Rectal smooth muscle tissue (tissue), 1 donor: ENCODE measurements around the gene AKT1.
A peak's percentile ranks its signal among the peaks of the same experiment; 100 is the strongest.
"Not testable (repeated sequence)": the region's sequence is repeated elsewhere in the genome, so short reads cannot be mapped to it uniquely, and the experiment has no call there.

ENCODE experiments used
- H3K27ac ChIP-seq: one replicate; pipeline ENCODE4 v1.7.0; 2013; ENCODE audit warnings: low read depth, low read length, inconsistent platforms
- H3K27me3 ChIP-seq: one replicate; pipeline ENCODE4 v1.7.0; 2013; ENCODE audit warnings: low read length; ENCODE audit not compliant: control insufficient read depth, insufficient read depth
- H3K36me3 ChIP-seq: one replicate; pipeline ENCODE4 v1.7.0; 2013; ENCODE audit warnings: low read length; ENCODE audit not compliant: control insufficient read depth, insufficient read depth
- H3K4me1 ChIP-seq: one replicate; pipeline ENCODE4 v1.7.0; 2013; ENCODE audit warnings: low read length; ENCODE audit not compliant: control insufficient read depth, insufficient read depth
- H3K4me3 ChIP-seq: one replicate; pipeline ENCODE4 v1.7.0; 2013; ENCODE audit warnings: low read length
- H3K9ac ChIP-seq: one replicate; pipeline ENCODE4 v1.7.0; 2013; ENCODE audit warnings: low read length

The AKT1 gene

DNA sequence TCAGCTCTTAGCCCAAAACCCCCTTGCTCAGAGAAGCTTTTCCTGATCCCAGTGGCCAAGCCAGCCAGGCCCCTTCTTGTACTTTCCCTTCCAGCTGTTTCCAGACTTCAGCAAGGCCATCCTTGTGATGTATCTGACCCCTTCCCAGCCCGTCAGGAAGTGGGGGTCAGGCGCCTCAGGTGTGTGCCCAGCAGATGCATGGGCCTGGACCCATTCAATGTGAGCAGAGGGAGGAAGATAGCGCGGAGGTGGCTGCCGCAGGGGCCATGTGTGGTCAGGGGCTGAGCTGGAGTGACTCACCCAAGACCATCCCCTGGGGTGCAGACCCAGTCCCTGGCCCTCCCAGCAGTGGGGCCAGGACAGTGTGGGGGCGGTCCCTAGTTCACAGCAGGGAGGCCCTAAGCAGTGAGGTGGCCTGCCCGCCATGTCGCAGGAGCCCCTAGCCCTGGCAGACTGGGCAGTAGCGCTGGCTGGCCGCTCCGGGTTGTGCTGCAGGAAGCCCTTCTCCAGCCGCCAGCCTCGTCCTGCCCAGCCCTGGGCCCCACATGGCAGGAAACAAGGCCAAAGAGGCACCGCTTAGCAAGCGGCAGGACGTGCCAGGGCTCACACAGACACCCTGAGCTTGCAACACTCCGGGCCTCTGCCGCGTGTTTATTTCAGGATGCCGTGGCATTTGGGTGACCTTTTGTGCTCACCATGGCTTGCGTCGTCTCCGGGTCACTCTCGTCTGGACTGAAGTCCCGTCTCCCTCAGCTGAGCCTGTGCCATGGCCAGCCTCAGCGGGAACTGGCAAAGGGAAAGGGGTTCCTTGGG, 59.5 kb downstream of the AKT1 start:
- Histone ChIP-seq H3K4me1 (peaks cover 6% of the 10 kb centered on the region), H3K27ac (peak overlapping the region; percentile 42), H3K27me3 (no peaks in the 10 kb centered on the region), H3K4me3 (no peak overlapping the region), H3K36me3 (no peaks in the 10 kb centered on the region), H3K9ac (no peak overlapping the region)

DNA sequence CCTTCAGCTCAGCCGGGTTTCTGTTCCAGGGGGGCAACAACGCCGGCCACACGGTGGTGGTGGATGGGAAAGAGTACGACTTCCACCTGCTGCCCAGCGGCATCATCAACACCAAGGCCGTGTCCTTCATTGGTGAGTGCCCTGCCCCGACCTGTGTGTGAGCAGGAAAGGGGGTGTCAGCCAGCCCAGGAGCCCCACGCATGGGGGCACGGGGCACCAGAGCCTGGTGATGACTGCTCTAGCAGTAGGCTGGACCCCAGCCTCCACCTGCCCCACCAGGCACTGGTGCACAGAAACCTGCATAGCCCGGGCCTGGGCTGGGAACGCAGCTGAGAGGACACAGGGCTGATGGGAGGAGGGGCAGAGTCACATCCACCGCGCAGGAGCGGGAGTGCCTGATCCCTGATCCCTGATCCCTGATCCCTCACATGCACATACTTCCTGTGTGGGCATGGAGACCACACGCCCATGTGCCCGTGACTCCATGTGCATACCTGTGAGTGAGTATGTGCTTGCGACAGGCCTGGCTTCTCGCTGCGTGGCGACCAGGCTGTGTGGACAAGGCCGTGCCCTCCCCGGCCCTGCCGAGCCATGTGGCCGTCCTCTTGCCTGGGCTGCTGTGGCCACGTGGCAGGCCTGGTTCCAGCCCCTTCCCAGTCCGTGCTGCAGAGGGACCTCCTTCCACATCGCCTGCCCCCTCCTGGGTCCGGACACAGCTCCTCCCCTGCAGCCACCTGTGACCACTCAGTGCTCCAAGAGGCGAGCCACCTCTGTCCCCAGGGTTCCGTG, 60.4 kb downstream of the AKT1 start:
- Histone ChIP-seq H3K36me3 (no peaks in the 10 kb centered on the region), H3K4me1 (peaks cover 6% of the 10 kb centered on the region), H3K27ac (no peak overlapping the region), H3K9ac (no peak overlapping the region), H3K4me3 (no peak overlapping the region), H3K27me3 (no peaks in the 10 kb centered on the region)

DNA sequence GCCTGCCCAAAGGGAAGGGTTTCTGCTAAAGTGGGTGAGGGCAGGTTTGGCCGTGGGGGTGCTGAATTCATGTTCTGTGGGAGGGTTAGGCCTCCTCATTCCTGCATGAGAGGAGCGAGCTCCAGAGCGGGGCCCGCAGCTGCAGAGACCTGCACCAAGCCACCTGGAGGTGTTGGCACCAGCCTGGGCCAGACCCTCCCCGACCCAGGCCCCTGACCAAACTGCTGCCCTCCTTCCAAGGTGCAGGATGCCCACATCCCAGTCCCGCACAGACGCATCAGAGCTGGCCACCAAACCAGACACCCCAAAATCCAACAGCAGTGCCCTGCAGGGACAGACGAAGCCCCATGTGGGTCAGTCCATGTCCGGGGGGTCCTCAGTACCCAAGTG, 61.0 kb downstream of the AKT1 start:
- peaks cover 6% of the 10 kb centered on the region for H3K4me1 ChIP-seq
- no peak overlapping the region for H3K27ac ChIP-seq

DNA sequence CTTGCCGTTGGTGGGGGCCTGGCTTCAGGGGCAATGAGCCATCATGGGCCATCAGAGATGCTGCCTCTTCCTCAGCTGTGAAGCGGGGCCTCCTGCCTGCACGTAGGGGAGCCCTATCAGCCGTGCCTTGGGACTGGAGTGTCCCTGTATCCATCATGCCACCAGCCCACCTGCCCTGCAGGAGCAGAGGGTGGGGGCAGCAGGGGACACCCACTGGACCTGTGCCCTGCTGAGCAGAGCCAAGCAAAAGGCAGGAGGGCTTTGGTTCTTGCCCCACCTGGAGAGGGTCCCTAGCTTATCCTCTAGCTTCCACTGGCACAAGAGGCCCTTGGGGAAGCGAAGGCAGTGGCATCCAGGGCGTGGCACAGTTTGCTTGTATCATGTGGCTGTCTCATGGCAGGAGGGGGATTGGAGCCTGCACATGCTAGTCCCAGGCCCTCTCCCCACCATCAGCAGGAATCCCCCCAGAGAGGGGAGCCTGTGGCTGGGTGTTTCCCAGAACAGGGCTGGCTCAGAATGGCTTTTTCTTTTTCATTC, 61.4 kb downstream of the AKT1 start:
- H3K36me3 ChIP-seq, result no peaks in the 10 kb centered on the region
- no peaks in the 10 kb centered on the region for H3K27me3 ChIP-seq
- no peak overlapping the region for H3K27ac ChIP-seq
- H3K4me1 ChIP-seq, result peaks cover 6% of the 10 kb centered on the region
- no peak overlapping the region for H3K4me3 ChIP-seq
- H3K9ac ChIP-seq, result no peak overlapping the region

More for the DNA sequence above, 61.0 kb downstream of the AKT1 start:
- Histone ChIP-seq H3K27me3 (no peaks in the 10 kb centered on the region), H3K9ac (no peak overlapping the region), H3K4me3 (no peak overlapping the region), H3K36me3 (no peaks in the 10 kb centered on the region)

DNA sequence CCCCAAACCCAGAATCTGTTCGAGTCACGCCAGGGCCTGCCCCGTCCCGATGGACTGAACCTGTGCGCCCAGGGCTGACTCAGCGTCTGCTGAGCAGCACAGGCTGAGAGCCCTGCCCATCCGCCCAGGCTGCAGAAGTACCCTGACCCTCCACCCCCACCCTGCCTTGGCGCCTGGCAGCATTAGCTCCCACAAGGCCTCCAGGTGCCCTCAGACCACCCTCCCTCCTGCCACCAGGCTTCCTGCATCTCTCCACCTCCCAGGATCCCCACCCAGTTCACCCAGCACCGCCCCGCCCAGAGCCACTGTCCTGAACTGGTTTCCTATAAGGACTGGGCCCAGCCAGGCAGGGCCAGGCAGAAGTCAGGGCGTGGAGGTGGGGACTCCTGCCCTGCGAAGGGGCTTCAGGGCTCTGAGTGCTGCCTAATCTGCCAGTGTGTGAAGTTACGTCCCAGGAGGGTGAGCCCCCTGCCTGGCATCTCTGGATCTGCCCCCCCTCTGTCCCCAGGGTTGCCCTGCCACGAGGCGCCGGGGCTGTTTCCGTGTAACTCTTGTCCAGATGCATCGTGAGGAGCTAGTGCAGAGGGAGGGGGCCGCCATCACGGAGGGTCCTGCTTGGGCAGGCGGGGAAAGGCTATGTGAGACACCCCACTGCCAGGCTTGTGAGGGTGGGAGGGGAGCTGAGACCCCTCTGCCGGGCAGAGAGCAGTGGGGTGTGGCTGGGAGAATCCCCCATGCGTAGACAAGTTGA, 62.4 kb downstream of the AKT1 start:
- Histone ChIP-seq H3K27me3 (no peaks in the 10 kb centered on the region), H3K36me3 (no peaks in the 10 kb centered on the region), H3K4me1 (peaks cover 6% of the 10 kb centered on the region), H3K9ac (no peak overlapping the region), H3K27ac (no peak overlapping the region), H3K4me3 (no peak overlapping the region)

DNA sequence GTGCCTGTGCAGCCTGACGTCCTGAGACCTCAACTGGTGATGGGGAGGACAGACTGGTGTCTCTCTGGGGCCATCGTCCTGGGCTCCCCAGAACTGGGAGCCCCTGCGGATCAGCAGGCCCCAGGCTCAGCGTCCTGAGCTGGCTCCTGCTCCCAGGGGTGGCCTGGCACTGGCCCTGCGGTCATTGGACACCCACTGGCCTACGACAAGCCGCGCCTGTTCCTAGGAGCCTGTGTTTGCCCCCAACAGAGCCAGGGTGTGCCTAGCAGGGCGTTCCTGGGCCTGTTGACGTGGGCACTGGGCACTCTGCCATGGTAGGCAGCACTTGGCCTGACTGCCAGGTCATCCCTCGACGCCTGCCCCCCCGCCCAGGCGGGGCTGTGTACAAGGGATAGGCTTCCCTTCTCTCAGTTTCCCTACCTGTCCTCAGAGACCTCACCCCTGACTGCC, 63.2 kb downstream of the AKT1 start:
- no peak overlapping the region for H3K27ac ChIP-seq
- no peak overlapping the region for H3K4me3 ChIP-seq
- H3K4me1 ChIP-seq, result peaks cover 6% of the 10 kb centered on the region
- H3K9ac ChIP-seq, result no peak overlapping the region
- no peaks in the 10 kb centered on the region for H3K36me3 ChIP-seq
- no peaks in the 10 kb centered on the region for H3K27me3 ChIP-seq

DNA sequence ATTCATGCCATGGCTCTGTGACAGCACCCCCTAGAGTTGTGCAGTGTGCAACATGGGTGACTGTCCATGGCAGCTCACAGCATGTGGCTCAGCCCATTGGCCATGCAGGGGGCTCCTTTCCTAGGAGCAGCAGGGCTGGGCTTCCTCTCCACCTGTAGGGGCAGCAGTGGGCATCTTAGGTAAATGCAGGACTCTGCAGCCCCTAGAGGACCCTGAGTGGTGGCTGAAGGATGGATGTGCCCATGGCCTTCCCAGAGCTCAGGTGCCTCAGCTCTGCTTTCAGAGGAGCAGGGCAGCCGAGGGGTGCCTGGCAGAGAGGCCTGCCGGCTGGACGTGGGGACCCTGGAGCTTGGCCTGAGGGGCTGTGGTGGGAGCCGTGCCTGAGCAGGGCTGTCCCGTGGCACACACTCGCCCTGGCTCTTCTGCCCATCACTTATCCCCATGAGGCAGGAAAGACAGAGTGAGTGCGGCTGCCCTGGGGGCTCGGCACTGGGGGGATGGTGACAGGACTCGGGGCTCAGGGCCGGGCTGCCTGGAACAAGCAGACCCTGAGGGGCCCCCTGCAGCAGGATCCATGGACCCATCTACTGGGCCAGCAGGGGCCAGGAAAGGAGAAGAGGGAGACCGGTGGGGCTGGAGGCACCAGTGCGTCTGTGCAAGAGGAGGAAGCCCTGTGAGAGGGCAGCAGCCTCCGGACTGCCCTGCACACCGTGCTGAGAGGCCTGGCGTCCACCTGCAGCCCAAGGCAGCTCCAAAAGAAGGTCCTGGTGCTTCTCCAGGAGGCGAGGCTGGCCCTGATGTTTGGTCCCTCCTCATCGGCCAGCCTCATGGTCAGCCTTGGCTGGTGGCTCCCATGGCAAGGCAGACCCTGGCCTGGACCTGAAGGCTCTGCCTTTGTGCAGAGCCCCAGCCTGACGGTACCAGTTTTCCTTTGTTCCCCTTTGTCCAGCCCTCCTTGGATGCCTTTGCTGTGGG, 63.9 kb downstream of the AKT1 start:
- H3K27me3 ChIP-seq, result no peaks in the 10 kb centered on the region
- peaks cover 6% of the 10 kb centered on the region for H3K4me1 ChIP-seq
- H3K4me3 ChIP-seq, result no peak overlapping the region
- no peaks in the 10 kb centered on the region for H3K36me3 ChIP-seq
- H3K9ac ChIP-seq, result no peak overlapping the region
- H3K27ac ChIP-seq, result no peak overlapping the region

DNA sequence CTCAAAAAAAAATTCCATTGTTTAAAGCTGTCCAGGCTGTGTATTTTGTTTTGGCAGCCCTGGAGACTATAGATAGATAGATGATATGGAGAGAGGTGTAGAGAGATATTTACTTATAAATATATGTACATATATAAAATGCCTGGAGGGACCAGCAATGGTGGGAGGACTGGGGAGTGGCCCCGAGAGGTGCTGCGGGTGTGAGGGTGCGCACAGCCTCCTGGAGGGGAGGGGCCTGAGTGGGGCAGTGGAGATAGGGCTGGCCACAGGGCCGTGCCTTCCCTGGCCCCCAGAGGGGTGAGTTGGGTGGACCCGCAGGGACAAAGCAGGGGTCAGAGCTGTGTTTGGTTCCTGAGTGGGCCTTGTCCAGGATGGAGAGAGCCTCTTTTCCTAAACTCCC, 65.1 kb downstream of the AKT1 start:
- Histone ChIP-seq H3K27ac (no peak overlapping the region), H3K4me3 (no peak overlapping the region), H3K4me1 (no peaks in the 10 kb centered on the region), H3K36me3 (no peaks in the 10 kb centered on the region), H3K27me3 (no peaks in the 10 kb centered on the region), H3K9ac (no peak overlapping the region)

DNA sequence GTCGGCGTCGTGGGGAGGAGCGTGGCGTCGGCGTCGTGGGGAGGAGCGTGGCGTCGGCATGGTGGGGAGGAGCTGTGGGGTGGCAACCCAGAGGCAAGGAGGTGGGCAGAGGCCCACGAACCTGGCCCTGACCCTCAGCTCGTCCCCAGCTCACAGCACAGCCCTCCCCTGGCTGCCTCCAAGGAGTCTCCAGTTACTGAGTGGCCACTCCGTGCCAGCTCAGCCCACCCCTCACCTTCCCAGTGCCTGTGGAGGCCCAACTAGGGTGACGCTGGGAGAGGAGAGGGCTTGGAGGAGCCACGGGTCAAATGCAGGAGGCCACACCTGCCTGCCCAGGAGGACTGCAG, 65.7 kb downstream of the AKT1 start:
- Histone ChIP-seq H3K27ac (no peak overlapping the region), H3K9ac (no peak overlapping the region), H3K4me3 (no peak overlapping the region), H3K4me1 (no peaks in the 10 kb centered on the region), H3K36me3 (no peaks in the 10 kb centered on the region), H3K27me3 (no peaks in the 10 kb centered on the region)

DNA sequence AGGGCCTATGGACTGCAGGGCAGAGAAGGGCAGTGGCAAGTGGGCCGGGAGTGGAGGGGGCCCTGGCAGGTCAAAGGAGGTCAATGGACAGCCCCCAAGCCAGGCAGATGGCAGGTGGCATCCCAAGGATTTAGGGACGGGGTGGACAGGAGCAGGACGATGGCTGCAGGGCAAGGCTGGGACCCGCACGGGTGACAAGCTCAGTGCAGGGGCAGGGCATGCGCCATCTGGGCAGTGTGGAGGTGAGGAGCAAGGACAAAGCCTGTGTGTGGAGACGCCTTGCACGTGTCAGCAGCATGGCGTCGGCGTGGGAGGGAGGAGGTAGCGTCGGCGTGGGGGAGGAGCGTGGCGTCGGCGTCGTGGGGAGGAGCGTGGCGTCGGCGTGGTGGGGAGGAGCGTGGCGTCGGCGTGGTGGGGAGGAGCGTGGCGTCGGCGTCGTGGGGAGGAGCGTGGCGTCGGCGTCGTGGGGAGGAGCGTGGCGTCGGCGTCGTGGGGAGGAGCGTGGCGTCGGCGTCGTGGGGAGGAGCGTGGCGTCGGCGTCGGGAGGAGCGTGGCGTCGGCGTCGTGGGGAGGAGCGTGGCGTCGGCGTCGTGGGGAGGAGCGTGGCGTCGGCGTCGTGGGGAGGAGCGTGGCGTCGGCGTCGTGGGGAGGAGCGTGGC, 66.2 kb downstream of the AKT1 start:
- not testable (repeated sequence) for H3K4me3 ChIP-seq, H3K4me1 ChIP-seq, H3K36me3 ChIP-seq, H3K27me3 ChIP-seq, H3K9ac ChIP-seq, H3K27ac ChIP-seq

DNA sequence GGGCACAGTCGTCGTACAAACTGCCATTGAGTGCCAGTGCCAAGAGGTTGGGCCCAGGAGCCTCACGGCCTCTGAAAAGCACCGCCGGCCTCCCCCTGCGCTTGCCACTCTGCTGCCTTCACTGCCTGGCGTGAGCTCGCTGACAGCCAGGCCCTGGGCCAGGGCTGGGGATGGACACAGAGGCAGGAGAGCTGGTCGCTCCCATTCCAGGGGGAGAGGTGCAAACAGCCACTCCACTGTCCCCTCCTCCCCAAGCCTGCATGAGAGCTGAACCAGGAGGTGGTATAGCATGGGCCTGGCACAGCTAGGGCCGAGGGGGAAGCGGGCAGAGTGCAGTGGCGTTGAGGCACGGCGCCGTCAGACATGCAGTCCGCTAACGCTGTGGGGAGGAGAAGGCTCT, 66.9 kb downstream of the AKT1 start:
- Histone ChIP-seq H3K4me3 (no peak overlapping the region), H3K9ac (no peak overlapping the region), H3K27me3 (no peaks in the 10 kb centered on the region), H3K36me3 (no peaks in the 10 kb centered on the region), H3K4me1 (no peaks in the 10 kb centered on the region), H3K27ac (no peak overlapping the region)
